ENCODE data around the gene ARGLU1.

- TF ChIP-seq CTCF (conservative IDR thresholded peaks at IDR 0.05; ENCODE audit: low read depth, low read length), result no peak
- no peak for TF ChIP-seq EZH2phosphoT487 (IDR thresholded peaks at IDR 0.05; ENCODE audit: borderline replicate concordance, low read length)
- no peak for TF ChIP-seq EZH2 (IDR thresholded peaks at IDR 0.05; ENCODE audit: low read length, unreplicated experiment)
Measured at GRCh38 chr13:106569233-106570095, 1.5 kb upstream of the ARGLU1 start.

All from PC-3 (cell line).